Adipocyte (in vitro differentiated cells): Measurements from ENCODE around the gene ZDHHC14.

Experiments
- DNase-seq: peaks from one replicate; pipeline ENCODE4 v3.0.0-alpha.2; 2015; ENCODE audit warnings: low read depth
- H3K27me3 ChIP-seq: replicated peaks from 2 replicates; pipeline ENCODE4 v1.7.0; 2013; ENCODE audit warnings: mild to moderate bottlenecking, low read length, moderate library complexity; ENCODE audit not compliant: control insufficient read depth, insufficient read depth
- H3K36me3 ChIP-seq: 2 replicates; pipeline ENCODE4 v1.7.0; 2013; ENCODE audit warnings: low read length, mild to moderate bottlenecking, moderate library complexity; ENCODE audit not compliant: control insufficient read depth, insufficient read depth, severe bottlenecking
- H3K4me1 ChIP-seq: 2 replicates; pipeline ENCODE4 v1.7.0; 2013; ENCODE audit warnings: mild to moderate bottlenecking, low read length, moderate library complexity; ENCODE audit not compliant: control insufficient read depth, insufficient read depth
- H3K4me3 ChIP-seq: 2 replicates; pipeline ENCODE4 v1.7.0; 2013; ENCODE audit warnings: mild to moderate bottlenecking, low read length, moderate library complexity
- H3K9ac ChIP-seq: 2 replicates; pipeline ENCODE4 v1.7.0; 2013; ENCODE audit warnings: mild to moderate bottlenecking, low read length, moderate library complexity
- H3K9me3 ChIP-seq: 2 replicates; pipeline ENCODE4 v1.7.0; 2013; ENCODE audit warnings: mild to moderate bottlenecking, low read length, moderate library complexity; ENCODE audit not compliant: control insufficient read depth

Gene ZDHHC14

DNA sequence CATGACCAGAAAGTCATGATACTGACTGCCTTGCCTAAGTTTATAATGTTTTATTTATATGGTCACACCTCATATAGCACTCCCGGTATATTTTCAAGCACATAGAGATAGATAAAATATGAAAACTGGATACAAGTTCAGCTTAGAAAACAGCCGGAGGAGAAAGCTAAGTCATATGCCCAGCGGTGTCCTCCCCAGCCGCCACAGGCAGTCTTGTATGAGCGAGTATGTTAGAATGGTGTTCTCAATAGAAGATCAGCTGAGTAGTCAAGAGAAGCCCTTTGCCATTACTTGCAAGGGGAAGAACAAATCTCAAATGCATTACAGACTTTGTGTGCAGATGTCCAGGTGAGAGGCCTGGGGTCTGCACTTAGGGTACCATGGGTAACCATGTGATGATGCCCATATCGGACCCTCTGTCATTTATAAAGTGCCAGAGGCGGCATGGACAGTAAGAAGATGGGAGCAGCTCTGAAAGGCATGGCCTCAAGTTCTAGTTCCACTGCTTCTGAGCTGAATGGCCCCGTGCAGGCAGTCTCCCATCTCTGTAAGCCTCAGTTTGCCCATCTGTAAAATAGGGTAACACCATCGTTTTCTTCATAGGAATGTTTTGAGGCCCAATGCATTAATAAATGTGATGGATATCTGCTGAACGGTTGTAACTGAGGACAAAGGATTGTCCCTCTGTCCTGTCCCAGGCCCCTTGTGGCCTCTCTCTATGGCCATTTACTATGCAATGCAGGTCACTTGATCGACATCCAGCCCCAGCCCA is 246.4 kb downstream of the ZDHHC14 start:
- Histone ChIP-seq H3K4me3 (no peak overlapping the region), H3K36me3 (no peaks in the 10 kb centered on the region), H3K27me3 (no peaks in the 10 kb centered on the region), H3K4me1 (no peaks in the 10 kb centered on the region), H3K9ac (no peak overlapping the region), H3K9me3 (no peaks in the 10 kb centered on the region)
- no peak for DNase-seq

GRCh38 chr6:157628463-157628862 is 247.5 kb downstream of the ZDHHC14 start:
- Histone ChIP-seq H3K9me3 (no peaks in the 10 kb centered on the region), H3K4me1 (peaks cover 8% of the 10 kb centered on the region), H3K36me3 (no peaks in the 10 kb centered on the region), H3K9ac (no peak overlapping the region), H3K4me3 (no peak overlapping the region), H3K27me3 (no peaks in the 10 kb centered on the region)
- no peak for DNase-seq

DNA sequence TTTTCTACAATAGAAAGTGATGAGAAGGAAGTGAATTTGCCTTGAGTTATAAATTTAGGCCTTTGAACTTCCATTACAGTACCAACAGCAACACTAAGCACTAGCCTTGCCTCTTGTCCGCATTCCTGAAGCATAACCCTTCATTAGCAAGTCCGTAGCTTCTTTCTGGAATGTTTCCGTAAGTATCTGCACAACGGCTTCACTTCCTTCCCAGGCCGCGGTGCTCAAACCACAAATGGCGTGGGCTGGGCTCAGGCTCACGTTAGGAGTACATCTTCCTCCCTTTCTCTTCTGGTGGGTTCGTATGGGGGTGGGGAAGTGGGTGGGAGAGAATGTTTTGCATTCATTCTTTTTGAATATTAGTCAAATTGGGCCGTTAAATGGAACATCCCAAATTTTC is 248.2 kb downstream of the ZDHHC14 start:
- H3K9ac ChIP-seq = no peak overlapping the region
- peak; percentile 18 for DNase-seq
- no peaks in the 10 kb centered on the region for H3K36me3 ChIP-seq
- no peaks in the 10 kb centered on the region for H3K9me3 ChIP-seq
- no peak overlapping the region for H3K4me3 ChIP-seq
- no peaks in the 10 kb centered on the region for H3K27me3 ChIP-seq
- H3K4me1 ChIP-seq = peaks cover 8% of the 10 kb centered on the region

DNA sequence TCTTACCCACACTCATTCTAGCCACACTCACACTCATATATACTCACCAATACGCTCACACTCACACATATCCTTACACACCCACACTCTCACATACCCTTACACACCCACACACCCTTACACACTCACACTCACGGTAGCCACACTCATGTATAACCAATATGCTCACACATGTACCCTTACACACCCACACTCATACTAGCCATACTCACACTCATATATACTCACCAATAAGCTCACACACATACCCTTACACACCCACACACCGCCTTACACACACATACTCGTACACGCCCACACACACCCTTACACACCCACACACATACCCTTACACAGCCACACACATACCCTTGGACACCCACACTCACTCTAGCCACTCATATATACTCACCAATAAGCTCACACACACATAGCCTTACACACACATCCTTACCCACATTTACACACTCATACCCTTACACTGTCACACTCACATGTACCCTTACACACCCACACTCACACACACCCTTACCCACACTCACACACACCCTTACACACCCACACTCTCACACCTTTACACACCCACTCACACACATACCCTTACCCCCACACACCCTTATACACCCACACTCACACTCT is 249.6 kb downstream of the ZDHHC14 start:
- H3K27me3 ChIP-seq = no peaks in the 10 kb centered on the region
- no peaks in the 10 kb centered on the region for H3K36me3 ChIP-seq
- no peak overlapping the region for H3K4me3 ChIP-seq
- no peak overlapping the region for H3K9ac ChIP-seq
- H3K4me1 ChIP-seq = peaks cover 8% of the 10 kb centered on the region
- no peak for DNase-seq
- no peaks in the 10 kb centered on the region for H3K9me3 ChIP-seq

DNA sequence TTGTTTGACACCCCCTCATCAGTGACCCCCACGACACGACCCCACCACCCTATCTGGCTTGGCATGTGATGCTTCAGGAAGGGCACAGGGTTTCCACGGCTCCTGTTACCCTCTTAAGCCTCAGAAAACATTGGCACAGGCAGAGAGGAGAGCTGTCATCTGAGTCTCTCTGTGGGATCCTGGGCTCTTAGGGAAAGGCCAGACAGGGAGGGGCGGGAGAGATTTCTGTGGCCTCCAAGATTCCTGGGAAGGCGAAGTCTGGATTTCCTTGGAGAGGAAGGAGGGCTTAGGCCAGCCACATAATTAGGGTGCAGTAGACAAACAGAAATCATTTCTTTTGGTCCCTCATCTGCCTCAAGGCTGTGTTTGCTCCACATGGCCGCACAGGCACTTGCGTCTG is 250.4 kb downstream of the ZDHHC14 start:
- H3K27me3 ChIP-seq = peaks cover 2% of the 10 kb centered on the region
- peaks cover 8% of the 10 kb centered on the region for H3K4me1 ChIP-seq
- H3K36me3 ChIP-seq = no peaks in the 10 kb centered on the region
- no peaks in the 10 kb centered on the region for H3K9me3 ChIP-seq
- H3K4me3 ChIP-seq = no peak overlapping the region
- no peak overlapping the region for H3K9ac ChIP-seq
- DNase-seq = peak; percentile 32

GRCh38 chr6:157631838-157632614 is 251.0 kb downstream of the ZDHHC14 start:
- Histone ChIP-seq H3K4me3 (no peak overlapping the region), H3K27me3 (peaks cover 4% of the 10 kb centered on the region), H3K9ac (no peak overlapping the region), H3K4me1 (peaks cover 8% of the 10 kb centered on the region), H3K9me3 (no peaks in the 10 kb centered on the region), H3K36me3 (no peaks in the 10 kb centered on the region)
- no peak for DNase-seq

DNA sequence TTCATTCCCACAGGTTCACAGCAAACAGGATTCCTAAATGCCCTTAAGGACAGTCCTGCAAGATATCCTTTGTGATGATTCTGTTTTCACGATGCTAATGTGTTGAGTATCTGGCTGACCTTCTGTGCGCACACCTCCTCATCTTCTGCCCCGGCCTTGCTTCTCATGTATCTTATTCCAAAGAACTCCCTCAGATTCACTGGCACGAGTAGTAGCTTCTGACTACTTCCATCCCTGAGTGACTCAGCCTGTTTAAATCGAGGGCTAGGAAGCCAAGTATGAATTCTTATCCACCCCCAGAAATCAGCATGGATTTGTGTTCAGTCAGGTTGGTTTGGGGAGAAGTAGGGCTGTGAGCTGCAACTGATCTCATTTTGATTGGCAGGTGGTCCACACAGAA is 251.8 kb downstream of the ZDHHC14 start:
- no peak overlapping the region for H3K9ac ChIP-seq
- peaks cover 8% of the 10 kb centered on the region for H3K4me1 ChIP-seq
- no peaks in the 10 kb centered on the region for H3K9me3 ChIP-seq
- peaks cover 4% of the 10 kb centered on the region for H3K27me3 ChIP-seq
- DNase-seq = peak; percentile 74
- no peak overlapping the region for H3K4me3 ChIP-seq
- H3K36me3 ChIP-seq = no peaks in the 10 kb centered on the region

DNA sequence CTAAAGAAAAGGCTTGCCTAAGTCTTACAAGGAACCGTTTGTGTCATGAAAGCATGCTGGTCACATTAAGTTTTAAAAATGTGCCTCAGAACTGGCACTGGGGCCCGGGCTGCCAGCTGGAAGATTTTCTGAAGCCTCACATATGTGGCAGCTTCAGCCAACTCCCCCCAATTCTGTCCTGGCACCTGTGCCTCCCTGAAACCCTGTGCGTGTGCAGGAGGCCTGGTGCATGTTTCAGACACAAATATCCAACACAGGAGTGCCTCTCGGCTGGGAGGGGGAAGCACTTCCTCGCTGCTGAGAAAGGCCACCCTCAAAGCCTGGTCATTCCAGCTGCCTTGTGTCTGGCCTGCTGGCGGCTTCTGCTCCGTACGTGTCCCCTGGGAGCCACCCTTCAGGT is 253.6 kb downstream of the ZDHHC14 start:
- no peaks in the 10 kb centered on the region for H3K36me3 ChIP-seq
- no peak for DNase-seq
- no peak overlapping the region for H3K9ac ChIP-seq

GRCh38 chr6:157635388-157636244 is 254.6 kb downstream of the ZDHHC14 start:
- H3K27me3 ChIP-seq = peaks cover 4% of the 10 kb centered on the region
- H3K9me3 ChIP-seq = no peaks in the 10 kb centered on the region
- no peak for DNase-seq

More for the DNA sequence above, 253.6 kb downstream of the ZDHHC14 start:
- Histone ChIP-seq H3K9me3 (no peaks in the 10 kb centered on the region), H3K4me1 (peaks cover 8% of the 10 kb centered on the region), H3K4me3 (no peak overlapping the region), H3K27me3 (peaks cover 4% of the 10 kb centered on the region)

GRCh38 chr6:157637516-157637915 is 256.5 kb downstream of the ZDHHC14 start:
- DNase-seq = no peak
- Histone ChIP-seq H3K9ac (no peak overlapping the region), H3K36me3 (no peaks in the 10 kb centered on the region), H3K4me1 (peaks cover 7% of the 10 kb centered on the region), H3K9me3 (no peaks in the 10 kb centered on the region), H3K27me3 (peaks cover 4% of the 10 kb centered on the region), H3K4me3 (no peak overlapping the region)

More at GRCh38 chr6:157635388-157636244, 254.6 kb downstream of the ZDHHC14 start:
- Histone ChIP-seq H3K4me3 (no peak overlapping the region), H3K36me3 (no peaks in the 10 kb centered on the region), H3K4me1 (peaks cover 8% of the 10 kb centered on the region), H3K9ac (no peak overlapping the region)
